Amniotic stem cell (primary cell): ENCODE results near the gene CEP112.

ENCODE experiments used
- DNase-seq: peaks from one replicate; lab custom pipeline; 2025; lab: John Stamatoyannopoulos, UW

CEP112 gene

GRCh38 chr17:65988451-65988850 is 203.5 kb downstream of the CEP112 start:
- no peak for DNase-seq

GRCh38 chr17:65987988-65988387 is 203.9 kb downstream of the CEP112 start:
- DNase-seq, result no peak

- no peak for DNase-seq
Measured at GRCh38 chr17:65985571-65985970, 206.4 kb downstream of the CEP112 start.

- DNase-seq, result no peak
Measured at GRCh38 chr17:65984299-65984698, 207.6 kb downstream of the CEP112 start.

- no peak for DNase-seq
Measured at GRCh38 chr17:65978871-65979270, 213.1 kb downstream of the CEP112 start.

GRCh38 chr17:65977041-65977440 is 214.9 kb downstream of the CEP112 start:
- DNase-seq, result no peak

GRCh38 chr17:65975878-65976277 is 216.1 kb downstream of the CEP112 start:
- DNase-seq, result no peak

- no peak for DNase-seq
Measured at GRCh38 chr17:65973237-65973636, 218.7 kb downstream of the CEP112 start.

GRCh38 chr17:65967372-65967771 is 224.6 kb downstream of the CEP112 start:
- DNase-seq, result no peak

- no peak for DNase-seq
Measured at GRCh38 chr17:65966072-65966695, 225.7 kb downstream of the CEP112 start.

- DNase-seq, result no peak
Measured at GRCh38 chr17:65963179-65963578, 228.8 kb downstream of the CEP112 start.

GRCh38 chr17:65959630-65960029 is 232.3 kb downstream of the CEP112 start:
- DNase-seq, result no peak

GRCh38 chr17:65956814-65957213 is 235.1 kb downstream of the CEP112 start:
- no peak for DNase-seq

- no peak for DNase-seq
Measured at GRCh38 chr17:65954148-65954449, 237.8 kb downstream of the CEP112 start.

- no peak for DNase-seq
Measured at GRCh38 chr17:65953316-65954147, 238.4 kb downstream of the CEP112 start.

GRCh38 chr17:65952586-65952985 is 239.3 kb downstream of the CEP112 start:
- DNase-seq, result no peak

- no peak for DNase-seq
Measured at GRCh38 chr17:65952015-65952414, 239.9 kb downstream of the CEP112 start.

- no peak for DNase-seq
Measured at GRCh38 chr17:65947831-65948230, 244.1 kb downstream of the CEP112 start.

- DNase-seq, result no peak
Measured at GRCh38 chr17:65942592-65942991, 249.3 kb downstream of the CEP112 start.

GRCh38 chr17:65941356-65941899 is 250.5 kb downstream of the CEP112 start:
- no peak for DNase-seq

- no peak for DNase-seq
Measured at GRCh38 chr17:65936013-65936412, 255.9 kb downstream of the CEP112 start.

- no peak for DNase-seq
Measured at GRCh38 chr17:65933290-65933689, 258.6 kb downstream of the CEP112 start.
